Vagina (tissue), 2 donors: ENCODE measurements around the gene STK35. TPM values are rescaled to one million over a fixed set of nuclear protein-coding genes. Genes with fewer than 3 reads are reported as not detected.
A peak's percentile ranks its signal among the peaks of the same experiment; 100 is the strongest.

Source experiments
- DNase-seq, 2 donors: peaks; one replicate each; pipeline ENCODE4 v3.0.0-alpha.2; 2017; ENCODE audit errors: extremely low spot score in 2 of 2
- H3K27ac ChIP-seq: fragments of 200-600 bp; sonication (generic); one replicate; pipeline ENCODE4 v1.5.1; 2019
- H3K27me3 ChIP-seq: fragments of 200-600 bp; sonication (generic); one replicate; pipeline ENCODE4 v1.5.1; 2019
- H3K36me3 ChIP-seq, 2 donors: fragments of 200-600 bp; sonication (generic); one replicate each; pipeline ENCODE4 v1.5.1; 2017 to 2019
- H3K4me1 ChIP-seq: fragments of 200-600 bp; sonication (generic); one replicate; pipeline ENCODE4 v1.5.1; 2019
- H3K4me3 ChIP-seq, 2 donors: fragments of 200-600 bp; sonication (generic); 1 replicate in 1 of 2; 2 replicates in 1 of 2; pipeline ENCODE4 v1.5.1; 2016 to 2019
- H3K9me3 ChIP-seq: fragments of 200-600 bp; sonication (generic); one replicate; pipeline ENCODE4 v1.5.1; 2019
- CTCF ChIP-seq, 3 experiments: fragments of 450-650 bp in 2 of 3; fragments of 200-600 bp in 1 of 3; sonication (generic) in 1 of 3; IDR thresholded peaks; one replicate each; pipeline ENCODE4 v1.5.1; 2017 to 2019; ENCODE audit warnings: antibody characterized with exemption in 3 of 3, mild to moderate bottlenecking in 2 of 3, moderate library complexity in 2 of 3
- POLR2A ChIP-seq, 2 donors: fragments of 450-650 bp; IDR thresholded peaks; one replicate each; pipeline ENCODE4 v1.6.1; 2017; ENCODE audit warnings: antibody characterized with exemption in 2 of 2, mild to moderate bottlenecking in 2 of 2, moderate library complexity in 2 of 2
- POLR2AphosphoS5 ChIP-seq, 2 donors: sonication (generic); formaldehyde crosslinking; IDR thresholded peaks; one replicate each; pipeline ENCODE4 v1.9.0; 2017; ENCODE audit warnings: antibody characterized with exemption in 2 of 2, mild to moderate bottlenecking in 2 of 2, low read depth in 1 of 2; ENCODE audit not compliant: insufficient read depth in 1 of 2
- intact Hi-C: fragments of 100-400 bp; cut with DNase I; formaldehyde crosslinking; loops from one replicate; pipeline ENCODE4 v1.15.1; 2023
- total RNA-seq: library from RNA; depleted of rRNA; stranded (reverse); fragments of >200 nt; gene quantifications from one replicate; pipeline ENCODE4 v1.2.3, GENCODE V29; 2016

Gene STK35
- total RNA-seq, 1 donor from 2014 or later: 11.5 TPM

- H3K27ac ChIP-seq: no peak overlapping the region
These were observed 11.3 kb downstream of the STK35 start for GRCh38 chr20:2112910-2113309.

GRCh38 chr20:2114127-2114959 lies 12.7 kb downstream of the STK35 start:
- TF ChIP-seq CTCF (IDR thresholded peaks at IDR 0.05) (no peak), POLR2AphosphoS5 (IDR thresholded peaks at IDR 0.05; ENCODE audit: insufficient read depth in 1 of 2, low read depth in 1 of 2) (no peak), POLR2A (IDR thresholded peaks at IDR 0.05) (no peak)
- peaks cover 5 to 16% of the 10 kb centered on the region in 2 donors for H3K36me3 ChIP-seq
- H3K27ac ChIP-seq: no peak overlapping the region
- H3K9me3 ChIP-seq: no peaks in the 10 kb centered on the region
- peaks cover 79% of the 10 kb centered on the region for H3K4me1 ChIP-seq
- no peaks in the 10 kb centered on the region for H3K27me3 ChIP-seq
- no peak overlapping the region for H3K4me3 ChIP-seq
- intact Hi-C loops: no loop called here
- DNase-seq: peak in 1 of 2 donors; percentile 74

More at GRCh38 chr20:2112910-2113309, 11.3 kb downstream of the STK35 start:
- Histone ChIP-seq H3K9me3 (no peaks in the 10 kb centered on the region), H3K4me3 (no peak overlapping the region), H3K27me3 (no peaks in the 10 kb centered on the region), H3K36me3 (peaks cover 5 to 13% of the 10 kb centered on the region in 2 donors), H3K4me1 (peaks cover 79% of the 10 kb centered on the region)
- TF ChIP-seq POLR2A (IDR thresholded peaks at IDR 0.05): no peak
- TF ChIP-seq POLR2AphosphoS5 (IDR thresholded peaks at IDR 0.05; ENCODE audit: insufficient read depth in 1 of 2, low read depth in 1 of 2): no peak
- no peak for TF ChIP-seq CTCF (IDR thresholded peaks at IDR 0.05)
- no peak for DNase-seq
- intact Hi-C loops: no loop called here

- TF ChIP-seq POLR2AphosphoS5 (IDR thresholded peaks at IDR 0.05; ENCODE audit: insufficient read depth in 1 of 2, low read depth in 1 of 2): peak in 1 of 2 donors; percentile 28
- no peak for TF ChIP-seq POLR2A (IDR thresholded peaks at IDR 0.05)
- TF ChIP-seq CTCF (IDR thresholded peaks at IDR 0.05): no peak
- H3K36me3 ChIP-seq: peaks cover 5 to 16% of the 10 kb centered on the region in 2 donors
- no peak overlapping the region for H3K4me3 ChIP-seq
- no peak overlapping the region for H3K27ac ChIP-seq
- H3K27me3 ChIP-seq: no peaks in the 10 kb centered on the region
- intact Hi-C loops: no loop called here
- no peak for DNase-seq
- H3K4me1 ChIP-seq: peaks cover 75% of the 10 kb centered on the region
- H3K9me3 ChIP-seq: no peaks in the 10 kb centered on the region
These were observed 13.5 kb downstream of the STK35 start for GRCh38 chr20:2114990-2115681.

- peaks cover 5 to 16% of the 10 kb centered on the region in 2 donors for H3K36me3 ChIP-seq
- no peak overlapping the region for H3K4me3 ChIP-seq
- no peaks in the 10 kb centered on the region for H3K27me3 ChIP-seq
- TF ChIP-seq CTCF (IDR thresholded peaks at IDR 0.05) (no peak), POLR2A (IDR thresholded peaks at IDR 0.05) (no peak), POLR2AphosphoS5 (IDR thresholded peaks at IDR 0.05; ENCODE audit: insufficient read depth in 1 of 2, low read depth in 1 of 2) (no peak)
- H3K4me1 ChIP-seq: peaks cover 74% of the 10 kb centered on the region
- DNase-seq: no peak
- H3K9me3 ChIP-seq: no peaks in the 10 kb centered on the region
- intact Hi-C loops: no loop called here
- no peak overlapping the region for H3K27ac ChIP-seq
These were observed 14.7 kb downstream of the STK35 start for GRCh38 chr20:2116170-2116940.
